ENCODE data around the gene TNFSF13. TPM values are rescaled to one million over a fixed set of nuclear protein-coding genes. Genes with fewer than 3 reads are reported as not detected.

Gene TNFSF13
- total RNA-seq, 1 experiment from 2014 or later, result 3.2 TPM

DNA sequence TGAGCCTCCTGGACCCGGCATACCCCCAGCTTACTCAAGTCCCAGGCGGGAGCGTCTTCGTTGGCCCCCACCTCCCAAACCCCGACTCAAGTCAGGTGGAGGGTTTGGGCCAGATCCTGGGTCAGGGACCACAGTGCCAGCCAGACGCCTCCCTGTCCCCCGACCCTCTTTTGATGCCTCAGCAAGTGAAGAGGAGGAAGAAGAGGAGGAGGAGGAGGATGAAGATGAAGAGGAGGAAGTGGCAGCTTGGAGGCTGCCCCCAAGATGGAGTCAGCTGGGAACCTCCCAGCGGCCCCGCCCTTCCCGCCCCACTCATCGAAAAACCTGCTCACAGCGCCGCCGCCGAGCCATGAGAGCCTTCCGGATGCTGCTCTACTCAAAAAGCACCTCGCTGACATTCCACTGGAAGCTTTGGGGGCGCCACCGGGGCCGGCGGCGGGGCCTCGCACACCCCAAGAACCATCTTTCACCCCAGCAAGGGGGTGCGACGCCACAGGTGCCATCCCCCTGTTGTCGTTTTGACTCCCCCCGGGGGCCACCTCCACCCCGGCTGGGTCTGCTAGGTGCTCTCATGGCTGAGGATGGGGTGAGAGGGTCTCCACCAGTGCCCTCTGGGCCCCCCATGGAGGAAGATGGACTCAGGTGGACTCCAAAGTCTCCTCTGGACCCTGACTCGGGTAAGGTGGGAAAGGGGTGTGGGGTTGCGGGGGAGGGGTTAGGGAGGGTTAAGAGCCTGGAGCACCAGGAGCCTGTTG is 4.7 kb downstream of the TNFSF13 start (continued):
- TF ChIP-seq, protein P1, sequence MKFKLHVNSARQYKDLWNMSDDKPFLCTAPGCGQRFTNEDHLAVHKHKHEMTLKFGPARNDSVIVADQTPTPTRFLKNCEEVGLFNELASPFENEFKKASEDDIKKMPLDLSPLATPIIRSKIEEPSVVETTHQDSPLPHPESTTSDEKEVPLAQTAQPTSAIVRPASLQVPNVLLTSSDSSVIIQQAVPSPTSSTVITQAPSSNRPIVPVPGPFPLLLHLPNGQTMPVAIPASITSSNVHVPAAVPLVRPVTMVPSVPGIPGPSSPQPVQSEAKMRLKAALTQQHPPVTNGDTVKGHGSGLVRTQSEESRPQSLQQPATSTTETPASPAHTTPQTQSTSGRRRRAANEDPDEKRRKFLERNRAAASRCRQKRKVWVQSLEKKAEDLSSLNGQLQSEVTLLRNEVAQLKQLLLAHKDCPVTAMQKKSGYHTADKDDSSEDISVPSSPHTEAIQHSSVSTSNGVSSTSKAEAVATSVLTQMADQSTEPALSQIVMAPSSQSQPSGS (CRISPR knock-in tag; IDR thresholded peaks at IDR 0.05; ENCODE audit: borderline replicate concordance, low read depth), result no peak
- TF ChIP-seq GABPB1 (CRISPR knock-in tag; IDR thresholded peaks at IDR 0.05) (no peak), ATF3 (CRISPR knock-in tag; conservative IDR thresholded peaks at IDR 0.05) (no peak), FOXP1 (CRISPR knock-in tag; IDR thresholded peaks at IDR 0.05; ENCODE audit: borderline replicate concordance) (no peak), NFATC4 (CRISPR knock-in tag; IDR thresholded peaks at IDR 0.05) (no peak), MAX (CRISPR knock-in tag; IDR thresholded peaks at IDR 0.05) (no peak), ZNF263 (CRISPR knock-in tag; IDR thresholded peaks at IDR 0.05; ENCODE audit: low read depth) (no peak), ZNF423 (CRISPR knock-in tag; IDR thresholded peaks at IDR 0.05) (no peak), ZNF532 (CRISPR knock-in tag; IDR thresholded peaks at IDR 0.05; ENCODE audit: borderline replicate concordance) (no peak)
- TF ChIP-seq, protein P2, sequence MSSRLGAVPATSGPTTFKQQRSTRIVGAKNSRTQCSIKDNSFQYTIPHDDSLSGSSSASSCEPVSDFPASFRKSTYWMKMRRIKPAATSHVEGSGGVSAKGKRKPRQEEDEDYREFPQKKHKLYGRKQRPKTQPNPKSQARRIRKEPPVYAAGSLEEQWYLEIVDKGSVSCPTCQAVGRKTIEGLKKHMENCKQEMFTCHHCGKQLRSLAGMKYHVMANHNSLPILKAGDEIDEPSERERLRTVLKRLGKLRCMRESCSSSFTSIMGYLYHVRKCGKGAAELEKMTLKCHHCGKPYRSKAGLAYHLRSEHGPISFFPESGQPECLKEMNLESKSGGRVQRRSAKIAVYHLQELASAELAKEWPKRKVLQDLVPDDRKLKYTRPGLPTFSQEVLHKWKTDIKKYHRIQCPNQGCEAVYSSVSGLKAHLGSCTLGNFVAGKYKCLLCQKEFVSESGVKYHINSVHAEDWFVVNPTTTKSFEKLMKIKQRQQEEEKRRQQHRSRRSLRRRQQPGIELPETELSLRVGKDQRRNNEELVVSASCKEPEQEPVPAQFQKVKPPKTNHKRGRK (CRISPR knock-in tag; IDR thresholded peaks at IDR 0.05; ENCODE audit: borderline replicate concordance), result no peak

DNA sequence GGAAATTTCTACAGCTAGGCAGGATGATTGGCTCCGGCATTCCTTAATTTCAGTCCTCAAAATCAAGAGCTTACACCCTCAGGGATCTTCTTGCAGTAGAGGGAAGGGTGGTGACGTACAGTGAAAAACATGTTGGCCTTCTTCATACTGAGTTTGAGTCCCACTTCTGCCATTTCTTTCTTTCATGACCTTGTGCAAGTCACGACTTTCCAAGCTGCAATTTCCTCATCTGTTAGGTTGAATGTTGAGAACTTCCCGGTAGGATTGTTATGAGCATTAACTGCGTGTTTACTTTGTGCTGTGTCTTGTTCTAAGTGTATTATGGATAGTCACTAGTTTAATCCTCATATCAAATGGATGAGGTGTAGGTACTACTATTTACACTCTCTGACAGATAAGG is 11.0 kb downstream of the TNFSF13 start:
- no peak overlapping the region for H3K27ac Mint-ChIP-seq
- no peak overlapping the region for H3K4me3 Mint-ChIP-seq
- H3K4me1 Mint-ChIP-seq, result peaks cover 19% of the 10 kb centered on the region
- no peaks in the 10 kb centered on the region for H3K9me3 Mint-ChIP-seq
- no peak for DNase-seq (ENCODE audit: low spot score)
- peaks cover 65% of the 10 kb centered on the region for H3K36me3 Mint-ChIP-seq
- POLR2A ChIA-PET, result interaction anchor here (0.6 kb wide), 1 partner anchor 54 kb away, joined by 6 read pairs; no protein-coding TSS in a partner anchor
- CTCF ChIA-PET, result interaction anchor here (0.6 to 3.4 kb wide), 4 partner anchors 9 to 44 kb away, joined by 3 to 22 read pairs (median 3); partner anchors contain the start of gene SOX15
- no peaks in the 10 kb centered on the region for H3K27me3 Mint-ChIP-seq (ENCODE audit: low read depth)
- no peak for ATAC-seq
- TF ChIP-seq USF2 (CRISPR knock-in tag; IDR thresholded peaks at IDR 0.05) (no peak), TP53 (CRISPR knock-in tag; IDR thresholded peaks at IDR 0.05) (no peak), ZNF263 (CRISPR knock-in tag; IDR thresholded peaks at IDR 0.05; ENCODE audit: low read depth) (no peak), ZNF121 (CRISPR knock-in tag; IDR thresholded peaks at IDR 0.05) (no peak), ZNF532 (CRISPR knock-in tag; IDR thresholded peaks at IDR 0.05; ENCODE audit: borderline replicate concordance) (no peak), GTF2I (CRISPR knock-in tag; conservative IDR thresholded peaks at IDR 0.05) (no peak), KAT7 (CRISPR knock-in tag; IDR thresholded peaks at IDR 0.05; ENCODE audit: borderline replicate concordance) (no peak), NFYB (CRISPR knock-in tag; conservative IDR thresholded peaks at IDR 0.05; ENCODE audit: low read depth) (no peak), NR3C1 (CRISPR knock-in tag; conservative IDR thresholded peaks at IDR 0.05; ENCODE audit: low read depth) (no peak)
- TF ChIP-seq, protein P1 (CRISPR knock-in tag; IDR thresholded peaks at IDR 0.05; ENCODE audit: borderline replicate concordance, low read depth), result no peak
- TF ChIP-seq, protein P2 (CRISPR knock-in tag; IDR thresholded peaks at IDR 0.05; ENCODE audit: borderline replicate concordance), result no peak
